Mammary epithelial cell (primary cell): ENCODE results near the gene CGNL1.

ENCODE experiments used
- CTCF ChIP-seq, 2 donors: IDR thresholded peaks in 1 of 2; conservative IDR thresholded peaks in 1 of 2; 2 replicates each; pipeline ENCODE4 v1.5.1; 2011 to 2012; ENCODE audit warnings: inconsistent platforms in 2 of 2, low read length in 2 of 2, mild to moderate bottlenecking in 2 of 2, control low read depth in 1 of 2, low read depth in 1 of 2; ENCODE audit not compliant: insufficient read depth in 1 of 2; ENCODE audit errors: extremely low read depth in 1 of 2
- EZH2 ChIP-seq: IDR thresholded peaks from 2 replicates; pipeline ENCODE4 v1.6.1; 2012; ENCODE audit warnings: low read length, inconsistent platforms, borderline replicate concordance

- TF ChIP-seq CTCF (conservative IDR thresholded peaks at IDR 0.05 in 1 of 2, IDR thresholded peaks at IDR 0.05 in 1 of 2; ENCODE audit: extremely low read depth in 1 of 2, insufficient read depth in 1 of 2, low read depth in 1 of 2, low read length in 2 of 2) (no peak), EZH2 (no peak)
Observed at GRCh38 chr15:57534281-57534680, 158.0 kb downstream of the CGNL1 start.
